Retinal pigment epithelial cell (primary cell): ENCODE data around the gene PRTFDC1.

ENCODE experiments used
- DNase-seq: peaks from one replicate; pipeline ENCODE4 v3.0.0-alpha.2; 2010; ENCODE audit warnings: low read depth
- H3K4me3 ChIP-seq: 2 replicates; pipeline ENCODE4 v1.5.1; 2011; ENCODE audit warnings: mild to moderate bottlenecking, low read length, control low read depth, moderate library complexity
- CTCF ChIP-seq: conservative IDR thresholded peaks from 2 replicates; pipeline ENCODE4 v1.5.1; 2011; ENCODE audit warnings: low read depth, low read length, control low read depth, inconsistent platforms

The PRTFDC1 gene

GRCh38 chr10:24894728-24895127 is 57.7 kb downstream of the PRTFDC1 start:
- no peak for TF ChIP-seq CTCF
- no peak overlapping the region for H3K4me3 ChIP-seq
- no peak for DNase-seq

- no peak overlapping the region for H3K4me3 ChIP-seq
- no peak for TF ChIP-seq CTCF
- no peak for DNase-seq
Measured at GRCh38 chr10:24894309-24894708, 58.1 kb downstream of the PRTFDC1 start.

GRCh38 chr10:24893127-24893526 is 59.3 kb downstream of the PRTFDC1 start:
- no peak overlapping the region for H3K4me3 ChIP-seq
- DNase-seq, result no peak
- no peak for TF ChIP-seq CTCF

GRCh38 chr10:24891823-24892222 is 60.6 kb downstream of the PRTFDC1 start:
- peak; percentile 74 for DNase-seq
- TF ChIP-seq CTCF, result no peak

GRCh38 chr10:24889639-24890038 is 62.8 kb downstream of the PRTFDC1 start:
- DNase-seq, result no peak
- no peak overlapping the region for H3K4me3 ChIP-seq

More at GRCh38 chr10:24891823-24892222, 60.6 kb downstream of the PRTFDC1 start:
- H3K4me3 ChIP-seq, result no peak overlapping the region

GRCh38 chr10:24887855-24888231 is 64.6 kb downstream of the PRTFDC1 start:
- no peak for DNase-seq
- no peak for TF ChIP-seq CTCF
- H3K4me3 ChIP-seq, result no peak overlapping the region

More at GRCh38 chr10:24889639-24890038, 62.8 kb downstream of the PRTFDC1 start:
- no peak for TF ChIP-seq CTCF

- DNase-seq, result no peak
- H3K4me3 ChIP-seq, result no peak overlapping the region
- TF ChIP-seq CTCF, result no peak
Measured at GRCh38 chr10:24886290-24886680, 66.1 kb downstream of the PRTFDC1 start.
